Measurements from ENCODE around the gene RPL31. TPM values are rescaled to one million over a fixed set of nuclear protein-coding genes. Genes with fewer than 3 reads are reported as not detected.

The RPL31 gene
- total RNA-seq, 4 donors from 2014 or later = 1,177 to 1,447 (median 1,367) TPM

DNA sequence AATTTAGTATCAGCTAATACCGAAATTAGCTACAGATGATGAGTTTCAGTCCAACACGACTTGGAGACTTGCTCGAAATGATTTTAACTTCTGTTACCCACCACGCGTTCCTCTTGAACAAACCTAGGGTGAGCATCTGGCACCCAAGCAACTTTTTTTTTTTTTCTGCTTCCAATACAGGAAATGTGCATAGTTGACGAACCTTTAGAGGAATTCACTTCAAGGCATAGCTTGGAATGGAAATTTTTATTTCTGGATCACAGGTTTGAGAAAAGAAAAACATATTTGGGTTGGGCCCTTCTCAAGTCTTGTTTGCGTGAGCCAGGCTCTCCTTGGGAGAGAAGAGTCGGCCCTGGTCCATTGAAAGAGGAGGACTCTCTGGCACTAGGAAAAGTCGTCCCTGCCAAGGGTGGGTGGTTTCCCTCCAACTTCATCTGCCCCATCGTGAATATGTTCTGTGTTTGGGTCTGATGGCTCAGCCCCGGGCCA is 37.4 kb upstream of the RPL31 start:
- ATAC-seq (ENCODE audit: low FRiP score) (no peak), DNase-seq (ENCODE audit: low spot score) (no peak)
- TF ChIP-seq, protein P1, sequence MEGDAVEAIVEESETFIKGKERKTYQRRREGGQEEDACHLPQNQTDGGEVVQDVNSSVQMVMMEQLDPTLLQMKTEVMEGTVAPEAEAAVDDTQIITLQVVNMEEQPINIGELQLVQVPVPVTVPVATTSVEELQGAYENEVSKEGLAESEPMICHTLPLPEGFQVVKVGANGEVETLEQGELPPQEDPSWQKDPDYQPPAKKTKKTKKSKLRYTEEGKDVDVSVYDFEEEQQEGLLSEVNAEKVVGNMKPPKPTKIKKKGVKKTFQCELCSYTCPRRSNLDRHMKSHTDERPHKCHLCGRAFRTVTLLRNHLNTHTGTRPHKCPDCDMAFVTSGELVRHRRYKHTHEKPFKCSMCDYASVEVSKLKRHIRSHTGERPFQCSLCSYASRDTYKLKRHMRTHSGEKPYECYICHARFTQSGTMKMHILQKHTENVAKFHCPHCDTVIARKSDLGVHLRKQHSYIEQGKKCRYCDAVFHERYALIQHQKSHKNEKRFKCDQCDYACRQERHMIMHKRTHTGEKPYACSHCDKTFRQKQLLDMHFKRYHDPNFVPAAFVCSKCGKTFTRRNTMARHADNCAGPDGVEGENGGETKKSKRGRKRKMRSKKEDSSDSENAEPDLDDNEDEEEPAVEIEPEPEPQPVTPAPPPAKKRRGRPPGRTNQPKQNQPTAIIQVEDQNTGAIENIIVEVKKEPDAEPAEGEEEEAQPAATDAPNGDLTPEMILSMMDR (IDR thresholded peaks at IDR 0.05) = no peak

GRCh38 chr2:100965596-100965995 is 36.5 kb upstream of the RPL31 start:
- TF ChIP-seq, protein P1 (IDR thresholded peaks at IDR 0.05) = no peak
- DNase-seq (ENCODE audit: low spot score) (no peak), ATAC-seq (ENCODE audit: low FRiP score) (no peak)

GRCh38 chr2:100967716-100968115 is 34.4 kb upstream of the RPL31 start:
- no peak for ATAC-seq (ENCODE audit: low FRiP score)
- TF ChIP-seq, protein P1 (IDR thresholded peaks at IDR 0.05) = no peak
- DNase-seq (ENCODE audit: low spot score) = no peak

GRCh38 chr2:100968146-100969145 is 33.6 kb upstream of the RPL31 start:
- ATAC-seq (ENCODE audit: low FRiP score) (no peak), DNase-seq (ENCODE audit: low spot score) (no peak)
- TF ChIP-seq, protein P1 (IDR thresholded peaks at IDR 0.05) = no peak

GRCh38 chr2:100969998-100970397 is 32.1 kb upstream of the RPL31 start:
- TF ChIP-seq, protein P1 (IDR thresholded peaks at IDR 0.05) = no peak
- DNase-seq (ENCODE audit: low spot score) (no peak), ATAC-seq (ENCODE audit: low FRiP score) (no peak)

DNA sequence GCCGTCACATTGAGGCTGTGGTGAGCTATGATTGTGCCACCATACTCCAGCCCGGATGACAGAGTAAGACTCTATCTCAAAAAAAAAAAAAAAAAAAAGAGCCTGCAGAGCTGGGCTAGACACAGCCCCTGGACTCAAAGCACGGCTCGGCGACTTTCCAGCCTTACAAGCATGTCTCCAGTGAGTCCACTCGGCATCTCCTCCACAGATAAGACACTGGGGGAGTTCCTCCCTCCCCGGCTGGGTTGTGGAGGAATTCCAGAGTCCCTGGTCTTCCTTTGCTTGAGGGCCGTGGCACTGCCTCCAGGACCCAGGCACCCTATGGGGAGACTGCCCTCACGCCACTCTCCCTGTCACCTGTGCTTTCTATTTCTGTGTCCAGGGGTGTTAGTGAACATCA is 30.9 kb upstream of the RPL31 start:
- TF ChIP-seq, protein P1 (IDR thresholded peaks at IDR 0.05) = no peak
- DNase-seq (ENCODE audit: low spot score) = no peak
- ATAC-seq (ENCODE audit: low FRiP score) = no peak
